GM10266 (cell line): ENCODE measurements around the gene MLN.

Source experiments
- DNase-seq: peaks from one replicate; pipeline ENCODE4 v3.0.0; 2012; ENCODE audit errors: extremely low spot score
- CTCF ChIP-seq: IDR thresholded peaks from 2 replicates; pipeline ENCODE4 v1.5.1; 2012; ENCODE audit warnings: mild to moderate bottlenecking, low read depth; ENCODE audit not compliant: control insufficient read depth, insufficient read depth; ENCODE audit errors: missing control alignments

The MLN gene

DNA sequence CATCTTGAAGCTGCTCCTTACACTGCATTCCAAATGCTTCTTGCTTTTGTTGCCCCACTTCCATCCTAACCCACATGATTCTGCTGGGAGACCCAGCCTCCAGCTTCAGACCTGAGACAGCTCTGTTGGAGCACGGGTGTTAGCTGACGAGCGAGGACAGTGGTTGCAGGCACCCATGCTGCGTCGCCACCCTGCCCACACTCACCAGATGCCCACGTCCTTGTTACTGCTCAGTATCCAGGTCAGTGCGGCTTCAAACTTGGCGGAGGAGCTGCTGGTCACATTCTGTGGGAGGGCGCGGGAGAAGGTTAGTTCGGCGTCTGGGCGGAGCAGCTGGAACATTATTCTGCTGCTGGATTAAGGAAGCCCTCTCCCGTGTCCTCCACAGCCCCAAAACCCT is 23.9 kb downstream of the MLN start:
- no peak for TF ChIP-seq CTCF
- no peak for DNase-seq

- TF ChIP-seq CTCF, result no peak
- DNase-seq, result no peak
Measured at GRCh38 chr6:33779290-33779689, 24.5 kb downstream of the MLN start.

DNA sequence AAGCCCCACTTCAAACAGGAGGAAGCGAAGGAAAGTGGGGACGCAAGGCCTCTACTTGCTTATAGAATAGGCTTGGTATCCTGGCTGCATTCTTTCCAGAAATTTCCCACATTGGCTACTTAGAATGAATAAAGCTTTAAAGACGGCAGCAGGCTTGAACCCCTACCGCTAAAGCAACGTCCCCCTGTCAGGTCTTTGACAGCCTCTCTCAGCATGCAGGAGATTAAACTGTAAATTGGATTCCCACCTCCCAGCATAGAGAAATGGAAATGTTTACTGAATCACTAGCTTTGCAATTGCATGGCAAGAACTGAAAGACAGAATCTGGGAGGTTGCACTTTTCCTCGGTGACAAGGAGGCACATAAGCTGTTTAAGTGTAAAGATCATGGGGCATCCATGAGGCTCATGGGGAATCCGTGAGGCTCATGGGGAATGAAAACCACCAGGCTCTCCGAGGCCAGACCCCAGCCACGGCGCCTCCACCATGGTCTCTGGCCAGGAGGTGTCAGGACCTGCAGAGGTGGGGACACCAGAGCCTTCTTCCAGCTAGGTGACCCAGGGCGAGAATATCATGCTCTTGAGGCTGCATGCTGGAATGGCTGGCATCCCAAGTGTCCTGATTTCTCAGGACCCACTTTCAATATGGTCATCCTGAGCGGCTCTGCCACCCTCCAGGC is 25.2 kb downstream of the MLN start:
- TF ChIP-seq CTCF, result no peak

DNA sequence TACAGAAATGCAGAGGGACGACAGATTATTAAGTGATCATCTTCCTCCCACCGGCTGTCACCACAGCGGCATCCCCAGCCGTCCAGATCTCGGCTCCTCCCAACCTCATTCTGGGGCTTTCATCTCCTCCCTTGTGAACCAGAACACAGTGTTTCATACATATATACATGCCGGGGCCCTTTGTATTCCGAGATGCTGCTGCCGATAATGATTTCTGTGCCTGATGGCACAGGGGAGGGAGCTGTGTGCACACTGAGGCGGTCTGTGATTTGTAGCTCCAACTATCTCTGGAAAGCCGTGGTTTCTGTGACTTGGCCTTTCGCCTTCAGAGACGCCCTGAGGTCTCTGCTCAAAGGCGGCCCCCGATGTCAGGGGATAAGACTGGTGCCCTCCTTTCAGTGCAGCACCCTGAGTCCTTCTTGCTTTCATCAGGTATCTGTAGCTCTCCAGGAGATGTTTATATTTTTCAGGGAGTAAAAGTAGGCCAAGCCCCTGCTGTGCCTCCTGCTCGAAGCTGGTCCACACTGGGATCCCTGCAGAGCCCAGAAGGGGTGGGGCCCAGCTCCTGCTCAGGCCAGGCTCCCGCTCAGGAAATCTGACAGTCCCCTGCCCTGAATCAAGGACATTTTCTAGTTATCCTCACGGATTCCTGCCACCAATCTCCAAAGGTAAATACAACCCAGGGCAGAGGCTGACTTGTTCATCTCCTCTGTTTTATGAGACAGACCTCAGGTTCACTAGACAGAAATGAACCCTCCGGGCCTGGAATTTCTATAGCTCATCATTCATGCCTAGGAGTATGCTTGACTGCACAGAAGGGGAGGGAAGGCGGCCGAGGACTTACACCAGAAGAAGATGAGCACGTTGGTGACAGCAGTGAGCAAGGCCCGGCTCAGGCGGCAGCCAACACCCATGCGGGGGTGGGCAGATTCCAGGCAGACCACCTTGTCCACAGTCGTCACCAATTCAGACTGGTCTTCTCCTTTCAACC is 26.1 kb downstream of the MLN start:
- no peak for DNase-seq
- TF ChIP-seq CTCF, result no peak

More for the DNA sequence above, 25.2 kb downstream of the MLN start:
- DNase-seq, result no peak

GRCh38 chr6:33776764-33777163 is 27.0 kb downstream of the MLN start:
- TF ChIP-seq CTCF, result no peak
- no peak for DNase-seq

DNA sequence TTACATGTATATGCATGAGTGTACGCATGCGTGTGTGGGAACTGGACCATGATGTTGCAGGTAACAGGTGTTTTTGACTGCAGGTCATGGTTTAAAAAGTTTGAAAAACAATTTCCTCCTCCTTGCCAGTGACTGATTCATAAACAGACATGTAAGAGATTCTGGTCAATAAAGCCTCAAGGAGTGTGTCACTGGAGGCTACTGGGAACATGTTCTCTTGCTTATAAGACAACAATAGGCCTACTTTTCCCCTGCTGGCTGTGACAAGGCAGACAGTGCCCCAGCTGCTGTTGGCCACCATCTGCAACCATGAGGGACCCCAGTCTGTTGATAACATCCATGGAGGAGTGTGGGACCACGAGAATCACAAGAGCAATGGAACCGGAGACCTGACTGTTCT is 27.6 kb downstream of the MLN start:
- no peak for DNase-seq
- no peak for TF ChIP-seq CTCF

- TF ChIP-seq CTCF, result no peak
- no peak for DNase-seq
Measured at GRCh38 chr6:33774774-33775173, 29.0 kb downstream of the MLN start.
